Nephron (organoid): ENCODE measurements around the gene ZNRF2.
A peak's percentile ranks its signal among the peaks of the same experiment; 100 is the strongest.

Source experiments
- H3K27ac Mint-ChIP-seq, 3 experiments: 2 replicates each; pipeline ENCODE4 v1.8.0; 2020; ENCODE audit warnings: mixed read lengths in 3 of 3, mild to moderate bottlenecking in 2 of 3, moderate library complexity in 1 of 3
- H3K27me3 Mint-ChIP-seq: 2 replicates; pipeline ENCODE4 v1.8.0; 2021; ENCODE audit warnings: low read depth, mild to moderate bottlenecking, moderate library complexity, mixed read lengths
- H3K36me3 Mint-ChIP-seq: 2 replicates; pipeline ENCODE4 v1.8.0; 2020; ENCODE audit warnings: low read depth, mixed read lengths
- H3K4me1 Mint-ChIP-seq: 2 replicates; pipeline ENCODE4 v1.8.0; 2020; ENCODE audit warnings: mixed read lengths
- H3K4me3 Mint-ChIP-seq, 3 experiments: 2 replicates each; pipeline ENCODE4 v1.8.0; 2020; ENCODE audit warnings: mild to moderate bottlenecking in 3 of 3, mixed read lengths in 3 of 3, moderate library complexity in 2 of 3
- H3K9me3 Mint-ChIP-seq: 2 replicates; pipeline ENCODE4 v1.8.0; 2020; ENCODE audit warnings: mixed read lengths
- CTCF ChIP-seq, 3 experiments: fragments of 200-600 bp; sonication (generic); IDR thresholded peaks; one replicate each; pipeline ENCODE4 v1.5.0; 2021; ENCODE audit warnings: antibody characterized with exemption in 3 of 3; ENCODE audit not compliant: unreplicated experiment in 3 of 3

The ZNRF2 gene

GRCh38 chr7:30403477-30403876 is 119.1 kb downstream of the ZNRF2 start:
- no peaks in the 10 kb centered on the region for H3K27me3 Mint-ChIP-seq
- no peak overlapping the region for H3K27ac Mint-ChIP-seq
- H3K9me3 Mint-ChIP-seq: no peaks in the 10 kb centered on the region
- peaks cover 5% of the 10 kb centered on the region for H3K36me3 Mint-ChIP-seq
- H3K4me3 Mint-ChIP-seq: no peak overlapping the region
- H3K4me1 Mint-ChIP-seq: peaks cover 23% of the 10 kb centered on the region
- no peak for TF ChIP-seq CTCF (IDR thresholded peaks at IDR 0.05; ENCODE audit: unreplicated experiment in 3 of 3)

- Mint-ChIP-seq H3K4me3 (no peak overlapping the region), H3K27ac (no peak overlapping the region), H3K27me3 (no peaks in the 10 kb centered on the region), H3K36me3 (peaks cover 5% of the 10 kb centered on the region), H3K9me3 (no peaks in the 10 kb centered on the region), H3K4me1 (peaks cover 23% of the 10 kb centered on the region)
- TF ChIP-seq CTCF (IDR thresholded peaks at IDR 0.05; ENCODE audit: unreplicated experiment in 3 of 3): no peak
Measured at GRCh38 chr7:30405179-30405578, 120.8 kb downstream of the ZNRF2 start.

GRCh38 chr7:30406664-30407425 is 122.4 kb downstream of the ZNRF2 start:
- no peaks in the 10 kb centered on the region for H3K9me3 Mint-ChIP-seq
- H3K27ac Mint-ChIP-seq: no peak overlapping the region
- no peak overlapping the region for H3K4me3 Mint-ChIP-seq
- peaks cover 5% of the 10 kb centered on the region for H3K36me3 Mint-ChIP-seq
- no peaks in the 10 kb centered on the region for H3K27me3 Mint-ChIP-seq
- no peak for TF ChIP-seq CTCF (IDR thresholded peaks at IDR 0.05; ENCODE audit: unreplicated experiment in 3 of 3)
- H3K4me1 Mint-ChIP-seq: peaks cover 20% of the 10 kb centered on the region

- H3K27me3 Mint-ChIP-seq: no peaks in the 10 kb centered on the region
- no peak for TF ChIP-seq CTCF (IDR thresholded peaks at IDR 0.05; ENCODE audit: unreplicated experiment in 3 of 3)
- H3K36me3 Mint-ChIP-seq: peaks cover 10% of the 10 kb centered on the region
- H3K27ac Mint-ChIP-seq: no peak overlapping the region
- H3K4me1 Mint-ChIP-seq: peaks cover 25% of the 10 kb centered on the region
- no peak overlapping the region for H3K4me3 Mint-ChIP-seq
- peaks cover 12% of the 10 kb centered on the region for H3K9me3 Mint-ChIP-seq
Measured at GRCh38 chr7:30411173-30411572, 126.8 kb downstream of the ZNRF2 start.

DNA sequence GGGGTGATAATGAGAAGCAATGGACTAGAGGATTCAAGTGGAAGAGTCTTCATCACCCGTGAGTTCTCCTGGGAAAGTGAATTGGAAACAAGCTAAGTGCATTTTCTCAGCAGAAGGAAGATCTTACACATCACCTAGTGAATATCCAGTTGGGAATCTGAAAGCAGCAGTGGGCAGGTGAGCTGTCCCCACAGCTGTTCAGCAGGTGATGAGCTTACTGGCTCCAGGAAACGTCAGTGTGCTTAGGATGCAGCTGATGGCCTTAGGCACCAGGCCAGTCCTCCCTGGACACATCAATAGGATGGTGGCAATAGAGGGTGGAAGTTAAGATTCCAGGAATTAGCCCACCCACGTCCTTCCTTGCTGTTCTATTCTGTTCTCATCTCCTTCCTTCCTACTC is 127.5 kb downstream of the ZNRF2 start:
- H3K4me1 Mint-ChIP-seq: peaks cover 20% of the 10 kb centered on the region
- H3K36me3 Mint-ChIP-seq: peaks cover 10% of the 10 kb centered on the region
- H3K27me3 Mint-ChIP-seq: no peaks in the 10 kb centered on the region
- peaks cover 12% of the 10 kb centered on the region for H3K9me3 Mint-ChIP-seq
- TF ChIP-seq CTCF (IDR thresholded peaks at IDR 0.05; ENCODE audit: unreplicated experiment in 3 of 3): no peak
- H3K27ac Mint-ChIP-seq: peak overlapping the region in 1 of 3 experiments; percentile 14
- H3K4me3 Mint-ChIP-seq: no peak overlapping the region
